DOHH2 (cell line): ENCODE data around the gene LINGO3.

Source experiments
- EZH2phosphoT487 ChIP-seq: fragments of 200-600 bp; sonication (generic); IDR thresholded peaks from 2 replicates; pipeline ENCODE4 v1.6.1; 2017; ENCODE audit warnings: borderline replicate concordance, mild to moderate bottlenecking, antibody characterized with exemption, low read length, moderate library complexity, mixed read lengths
- TF ChIP-seq, protein P1 (sequence below): fragments of 200-600 bp; sonication (generic); IDR thresholded peaks from one replicate; pipeline ENCODE4 v1.5.1; 2014; ENCODE audit warnings: antibody characterized with exemption, mild to moderate bottlenecking, low read depth, low read length; ENCODE audit not compliant: poor library complexity, severe bottlenecking

DNA sequence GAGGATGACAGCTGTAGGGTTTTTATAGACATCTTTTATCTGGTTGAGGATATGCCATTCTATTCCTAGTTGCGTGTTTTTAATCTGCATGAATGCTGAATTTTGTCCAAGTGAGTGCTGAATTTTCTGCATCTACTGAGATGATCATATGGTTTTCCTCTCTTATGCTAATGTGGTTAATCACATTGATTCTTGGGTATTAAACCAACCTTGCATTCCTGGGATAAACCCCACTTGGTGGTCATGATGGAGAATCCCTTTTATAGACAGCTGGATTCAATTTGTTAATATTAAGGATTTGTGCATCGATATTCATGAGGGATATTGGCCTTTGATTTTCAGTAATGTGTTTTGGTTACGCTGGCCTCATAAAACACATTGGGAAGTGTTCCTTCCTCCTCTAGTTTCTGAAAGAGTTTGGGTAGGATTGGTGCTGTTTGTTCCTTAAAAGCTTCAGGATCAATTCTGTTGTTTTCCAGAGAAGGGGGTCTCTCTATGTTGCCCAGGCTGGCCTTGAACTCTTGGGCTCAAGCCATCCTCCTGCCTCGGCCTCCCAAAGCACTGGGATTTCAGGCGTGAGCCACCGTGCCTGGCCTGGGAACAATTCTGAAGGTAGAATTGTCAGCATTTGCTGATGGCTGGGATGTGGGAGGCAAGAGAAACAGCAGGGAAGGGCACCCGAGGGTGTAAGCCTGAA is 7.3 kb upstream of the LINGO3 start:
- TF ChIP-seq, protein P1, sequence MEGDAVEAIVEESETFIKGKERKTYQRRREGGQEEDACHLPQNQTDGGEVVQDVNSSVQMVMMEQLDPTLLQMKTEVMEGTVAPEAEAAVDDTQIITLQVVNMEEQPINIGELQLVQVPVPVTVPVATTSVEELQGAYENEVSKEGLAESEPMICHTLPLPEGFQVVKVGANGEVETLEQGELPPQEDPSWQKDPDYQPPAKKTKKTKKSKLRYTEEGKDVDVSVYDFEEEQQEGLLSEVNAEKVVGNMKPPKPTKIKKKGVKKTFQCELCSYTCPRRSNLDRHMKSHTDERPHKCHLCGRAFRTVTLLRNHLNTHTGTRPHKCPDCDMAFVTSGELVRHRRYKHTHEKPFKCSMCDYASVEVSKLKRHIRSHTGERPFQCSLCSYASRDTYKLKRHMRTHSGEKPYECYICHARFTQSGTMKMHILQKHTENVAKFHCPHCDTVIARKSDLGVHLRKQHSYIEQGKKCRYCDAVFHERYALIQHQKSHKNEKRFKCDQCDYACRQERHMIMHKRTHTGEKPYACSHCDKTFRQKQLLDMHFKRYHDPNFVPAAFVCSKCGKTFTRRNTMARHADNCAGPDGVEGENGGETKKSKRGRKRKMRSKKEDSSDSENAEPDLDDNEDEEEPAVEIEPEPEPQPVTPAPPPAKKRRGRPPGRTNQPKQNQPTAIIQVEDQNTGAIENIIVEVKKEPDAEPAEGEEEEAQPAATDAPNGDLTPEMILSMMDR: no peak
- no peak for TF ChIP-seq EZH2phosphoT487
